HEK293T (cell line): ENCODE results near the gene SLC39A13.

Experiments
- ARNT ChIP-seq: fragments of 450-650 bp; IDR thresholded peaks from 2 replicates; pipeline ENCODE4 v1.6.1; 2017; ENCODE audit warnings: mild to moderate bottlenecking
- BHLHE40 ChIP-seq: fragments of 450-650 bp; IDR thresholded peaks from 2 replicates; pipeline ENCODE4 v1.6.1; 2016; ENCODE audit warnings: mild to moderate bottlenecking, moderate library complexity, borderline replicate concordance
- ELF4 ChIP-seq: fragments of 450-650 bp; IDR thresholded peaks from 2 replicates; pipeline ENCODE4 v1.6.1; 2017; ENCODE audit warnings: antibody characterized with exemption
- FOXA1 ChIP-seq: fragments of 450-650 bp; IDR thresholded peaks from 2 replicates; pipeline ENCODE4 v1.6.1; 2016; ENCODE audit warnings: mild to moderate bottlenecking
- FOXK2 ChIP-seq: fragments of 450-650 bp; IDR thresholded peaks from 2 replicates; pipeline ENCODE4 v1.6.1; 2016; ENCODE audit warnings: mild to moderate bottlenecking
- FOXM1 ChIP-seq: fragments of 450-650 bp; IDR thresholded peaks from 2 replicates; pipeline ENCODE4 v1.6.1; 2017; ENCODE audit warnings: mild to moderate bottlenecking, borderline replicate concordance
- L3MBTL2 ChIP-seq: fragments of 450-650 bp; conservative IDR thresholded peaks from 2 replicates; pipeline ENCODE4 v1.6.1; 2016; ENCODE audit warnings: mild to moderate bottlenecking
- LEF1 ChIP-seq: fragments of 450-650 bp; IDR thresholded peaks from 2 replicates; pipeline ENCODE4 v1.6.1; 2017; ENCODE audit warnings: mild to moderate bottlenecking, borderline replicate concordance
- NFRKB ChIP-seq: fragments of 450-650 bp; IDR thresholded peaks from 2 replicates; pipeline ENCODE4 v1.6.1; 2016; ENCODE audit warnings: mild to moderate bottlenecking, moderate library complexity
- PKNOX1 ChIP-seq: fragments of 450-650 bp; IDR thresholded peaks from 2 replicates; pipeline ENCODE4 v1.6.1; 2016
- SUZ12 ChIP-seq: fragments of 450-650 bp; IDR thresholded peaks from 2 replicates; pipeline ENCODE4 v1.6.1; 2016; ENCODE audit warnings: mild to moderate bottlenecking

GRCh38 chr11:47415091-47415854 is 6.9 kb downstream of the SLC39A13 start:
- TF ChIP-seq SUZ12: no peak
- TF ChIP-seq LEF1: no peak
- TF ChIP-seq BHLHE40: no peak
- no peak for TF ChIP-seq NFRKB
- TF ChIP-seq FOXA1: no peak
- no peak for TF ChIP-seq PKNOX1
- TF ChIP-seq ELF4: no peak
- TF ChIP-seq FOXM1: no peak
- no peak for TF ChIP-seq L3MBTL2
- TF ChIP-seq ARNT: no peak
- TF ChIP-seq FOXK2: no peak
